GM21737 (cell line): ENCODE results near the gene DOCK1.
"Not testable (repeated sequence)": the region's sequence is repeated elsewhere in the genome, so short reads cannot be mapped to it uniquely, and the experiment has no call there.

ENCODE experiments used
- ATAC-seq: cut with Tn5 transposase; IDR thresholded peaks from one replicate; pipeline ENCODE4 v1.9.1; 2021; ENCODE audit warnings: mild to moderate bottlenecking, moderate library complexity; ENCODE audit not compliant: unreplicated experiment

DOCK1 gene

GRCh38 chr10:126904818-126905701 is at the start of gene DOCK1:
DOCK1 (plus strand) TSS chr10:126905428; CDS start chr10:126905518, 90 bp downstream.
- ATAC-seq = no peak

GRCh38 chr10:126857178-126857806 is 47.9 kb upstream of the DOCK1 start:
- ATAC-seq = no peak

- ATAC-seq = no peak
Observed at GRCh38 chr10:126867567-126868365, 37.5 kb upstream of the DOCK1 start.

- no peak for ATAC-seq
Observed at GRCh38 chr10:126868371-126868770, 36.9 kb upstream of the DOCK1 start.

- ATAC-seq = no peak
Observed at GRCh38 chr10:126872135-126872534, 33.1 kb upstream of the DOCK1 start.

GRCh38 chr10:126872768-126873167 is 32.5 kb upstream of the DOCK1 start:
- no peak for ATAC-seq

GRCh38 chr10:126876456-126876855 is 28.8 kb upstream of the DOCK1 start:
- no peak for ATAC-seq

- ATAC-seq = no peak
Observed at GRCh38 chr10:126877390-126877789, 27.8 kb upstream of the DOCK1 start.

- no peak for ATAC-seq
Observed at GRCh38 chr10:126878594-126878993, 26.6 kb upstream of the DOCK1 start.

- no peak for ATAC-seq
Observed at GRCh38 chr10:126880926-126881325, 24.3 kb upstream of the DOCK1 start.

GRCh38 chr10:126882055-126882454 is 23.2 kb upstream of the DOCK1 start:
- not testable (repeated sequence) for ATAC-seq

GRCh38 chr10:126888436-126888835 is 16.8 kb upstream of the DOCK1 start:
- not testable (repeated sequence) for ATAC-seq

GRCh38 chr10:126889421-126889820 is 15.8 kb upstream of the DOCK1 start:
- no peak for ATAC-seq

- not testable (repeated sequence) for ATAC-seq
Observed at GRCh38 chr10:126890797-126891196, 14.4 kb upstream of the DOCK1 start.

- ATAC-seq = no peak
Observed at GRCh38 chr10:126892226-126893175, 12.7 kb upstream of the DOCK1 start.

- no peak for ATAC-seq
Observed at GRCh38 chr10:126893206-126893605, 12.0 kb upstream of the DOCK1 start.

- no peak for ATAC-seq
Observed at GRCh38 chr10:126893841-126894240, 11.4 kb upstream of the DOCK1 start.

GRCh38 chr10:126895214-126895781 is 9.9 kb upstream of the DOCK1 start:
- no peak for ATAC-seq

GRCh38 chr10:126898460-126898859 is 6.8 kb upstream of the DOCK1 start:
- ATAC-seq = no peak

GRCh38 chr10:126899529-126899928 is 5.7 kb upstream of the DOCK1 start:
- not testable (repeated sequence) for ATAC-seq
